Tibial nerve (tissue), 4 donors: Measurements from ENCODE around the gene GNAT2.

Experiments
- CTCF ChIP-seq, 5 experiments: fragments of 200-600 bp in 3 of 5; fragments of 450-650 bp in 2 of 5; sonication (generic) in 3 of 5; IDR thresholded peaks; one replicate each; pipeline ENCODE4 v1.5.1; 2016 to 2019; ENCODE audit warnings: antibody characterized with exemption in 5 of 5, mild to moderate bottlenecking in 3 of 5, moderate library complexity in 2 of 5
- EP300 ChIP-seq, 2 donors: sonication (generic); formaldehyde crosslinking; IDR thresholded peaks; one replicate each; pipeline ENCODE4 v1.6.1; 2017; ENCODE audit warnings: antibody characterized with exemption in 2 of 2, mild to moderate bottlenecking in 1 of 2
- POLR2A ChIP-seq, 2 donors: fragments of 450-650 bp; IDR thresholded peaks; one replicate each; pipeline ENCODE4 v1.6.1; 2017; ENCODE audit warnings: antibody characterized with exemption in 2 of 2, mild to moderate bottlenecking in 2 of 2, moderate library complexity in 2 of 2

GRCh38 chr1:109632671-109633346, 13.4 kb upstream of the GNAT2 start:
- TF ChIP-seq POLR2A (IDR thresholded peaks at IDR 0.05): no peak
- no peak for TF ChIP-seq CTCF (IDR thresholded peaks at IDR 0.05)
- TF ChIP-seq EP300 (IDR thresholded peaks at IDR 0.05): no peak
